CD4-positive, alpha-beta T cell (primary cell): ENCODE measurements around the gene SEC24B. TPM values are rescaled to one million over a fixed set of nuclear protein-coding genes. Genes with fewer than 3 reads are reported as not detected.
"Not testable (repeated sequence)": the region's sequence is repeated elsewhere in the genome, so short reads cannot be mapped to it uniquely, and the experiment has no call there.

Experiments
- ATAC-seq: fragments of 200-7000 bp; cut with Tn5 transposase; one replicate; pipeline ENCODE4 v1.10.0; 2022; ENCODE audit warnings: mild to moderate bottlenecking; ENCODE audit not compliant: poor library complexity
- CTCF ChIA-PET: fragments of 350-600 bp; sonication (Branson Sonifier 250); formaldehyde crosslinking; loops from one replicate; lab custom pipeline; 2021; ENCODE audit warnings: antibody characterized with exemption, inconsistent platforms; lab: Charles Lee
- POLR2A ChIA-PET: fragments of 350-600 bp; sonication (Branson Sonifier 250); formaldehyde crosslinking; loops from one replicate; lab custom pipeline; 2021; ENCODE audit warnings: antibody characterized with exemption, inconsistent platforms; lab: Charles Lee
- DNase-seq, 14 experiments: peaks; one replicate each; pipeline ENCODE4 v3.0.0-alpha.2; 2013 to 2020; ENCODE audit warnings: mixed read lengths in 2 of 14
- H3K27ac ChIP-seq, 2 donors: one replicate each; pipeline versions ENCODE4 v1.5.1 to v1.7.0; 2013; ENCODE audit warnings: low read length in 2 of 2, low read depth in 1 of 2, mild to moderate bottlenecking in 1 of 2
- H3K27me3 ChIP-seq, 2 experiments: 1 replicate in 1 of 2; 2 replicates in 1 of 2; pipeline versions ENCODE4 v1.6.1 to v1.7.0; 2013; ENCODE audit warnings: low read length in 2 of 2, control low read depth in 1 of 2, mild to moderate bottlenecking in 1 of 2, moderate library complexity in 1 of 2; ENCODE audit not compliant: insufficient read depth in 2 of 2, control insufficient read depth in 1 of 2
- H3K36me3 ChIP-seq: one replicate; pipeline ENCODE4 v1.6.1; 2013; ENCODE audit warnings: low read length, control low read depth; ENCODE audit not compliant: insufficient read depth
- H3K4me1 ChIP-seq: one replicate; pipeline ENCODE4 v1.6.1; 2013; ENCODE audit warnings: low read length, control low read depth; ENCODE audit not compliant: insufficient read depth
- H3K4me3 ChIP-seq: one replicate; pipeline ENCODE4 v1.5.1; 2013; ENCODE audit warnings: mild to moderate bottlenecking, low read length, moderate library complexity
- H3K9me3 ChIP-seq, 2 experiments: 1 replicate in 1 of 2; 2 replicates in 1 of 2; pipeline versions ENCODE4 v1.6.1 to v1.7.0; 2013; ENCODE audit warnings: low read length in 2 of 2, mild to moderate bottlenecking in 2 of 2, control low read depth in 1 of 2, moderate library complexity in 1 of 2; ENCODE audit not compliant: control insufficient read depth in 1 of 2, insufficient read depth in 1 of 2
- H3K27ac Mint-ChIP-seq: one replicate; pipeline ENCODE4 v1.8.0; 2020; ENCODE audit warnings: mixed read lengths
- H3K27me3 Mint-ChIP-seq: one replicate; pipeline ENCODE4 v1.8.0; 2021; ENCODE audit warnings: mixed read lengths
- H3K36me3 Mint-ChIP-seq: one replicate; pipeline ENCODE4 v1.8.0; 2021; ENCODE audit warnings: low read depth, mixed read lengths
- H3K4me1 Mint-ChIP-seq: one replicate; pipeline ENCODE4 v1.8.0; 2021; ENCODE audit warnings: low read depth, mixed read lengths
- H3K4me3 Mint-ChIP-seq: one replicate; pipeline ENCODE4 v1.8.0; 2020; ENCODE audit warnings: mild to moderate bottlenecking, mixed read lengths
- H3K9me3 Mint-ChIP-seq: one replicate; pipeline ENCODE4 v1.8.0; 2020; ENCODE audit warnings: mixed read lengths
- CTCF ChIP-seq: fragments of 200-600 bp; IDR thresholded peaks from one replicate; pipeline ENCODE4 v1.8.0; 2022; ENCODE audit warnings: antibody characterized with exemption, mild to moderate bottlenecking
- intact Hi-C, 2 experiments: fragments of 100-400 bp; cut with DNase I in 1 of 2; cut with micrococcal nuclease in 1 of 2; formaldehyde crosslinking; loops; one replicate each; pipeline versions ENCODE4 v1.15.1 to v1.9.0; 2023 to 2025; cut with DNase I, micrococcal nuclease
- total RNA-seq, 174 experiments: library from RNA in 2 of 174; stranded (reverse) in 2 of 174; gene quantifications; one replicate each; pipeline ENCODE4 v1.2.3 and lab custom pipeline; 2021 to 2026

SEC24B gene
- total RNA-seq, 2 experiments from 2014 or later: 41.5 to 45.9 TPM

DNA sequence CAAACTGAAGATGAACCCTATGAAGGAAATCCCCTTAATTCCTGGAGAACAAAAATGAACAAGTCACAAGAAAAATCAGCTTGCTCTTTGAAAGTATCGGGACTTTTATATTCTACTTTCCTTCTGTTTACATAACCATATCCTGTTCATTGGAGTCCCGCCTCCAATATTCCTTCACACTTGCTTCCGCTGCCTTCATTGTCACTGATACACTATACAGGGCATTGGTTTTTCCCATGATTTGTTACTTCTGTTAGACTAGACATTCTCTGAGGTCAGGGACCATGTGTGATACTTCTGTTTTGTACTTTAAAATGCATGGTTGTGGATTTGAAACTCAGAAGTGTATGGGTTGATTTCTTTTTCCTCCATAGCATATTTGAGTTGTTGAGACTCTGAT is 145.2 kb downstream of the SEC24B start:
- Mint-ChIP-seq H3K4me3 (no peak overlapping the region), H3K9me3 (peaks cover 3% of the 10 kb centered on the region), H3K27ac (peak overlapping the region; percentile 78), H3K4me1 (peaks cover 75% of the 10 kb centered on the region), H3K36me3 (peaks cover 74% of the 10 kb centered on the region), H3K27me3 (no peaks in the 10 kb centered on the region)
- no peak for ATAC-seq
- Histone ChIP-seq H3K9me3 (no peaks in the 10 kb centered on the region), H3K36me3 (peaks cover 11% of the 10 kb centered on the region), H3K4me3 (no peak overlapping the region), H3K27me3 (no peaks in the 10 kb centered on the region), H3K4me1 (peaks cover 18% of the 10 kb centered on the region), H3K27ac (no peak overlapping the region)
- DNase-seq: no peak
- CTCF ChIA-PET: no interaction called here
- POLR2A ChIA-PET: interaction anchor here (1.0 to 1.5 kb wide), 3 partner anchors 9 to 124 kb away, joined by 3 to 4 read pairs (median 3); no protein-coding TSS in a partner anchor
- TF ChIP-seq CTCF: no peak
- intact Hi-C loops: loop anchor here (5.0 to 10.0 kb wide), 3 partner anchors 54 to 913 kb away; no protein-coding TSS in a partner anchor

- H3K27me3 Mint-ChIP-seq, ATAC-seq, H3K9me3 Mint-ChIP-seq, DNase-seq, H3K4me3 ChIP-seq, H3K9me3 ChIP-seq, H3K4me1 ChIP-seq, H3K27ac ChIP-seq, H3K4me3 Mint-ChIP-seq, CTCF ChIA-PET, H3K27me3 ChIP-seq, H3K27ac Mint-ChIP-seq: not testable (repeated sequence)
- peaks cover 11% of the 10 kb centered on the region for H3K36me3 ChIP-seq
- Mint-ChIP-seq H3K36me3 (peaks cover 77% of the 10 kb centered on the region), H3K4me1 (peaks cover 76% of the 10 kb centered on the region)
- POLR2A ChIA-PET: interaction anchor here (1.5 kb wide), 1 partner anchor 69 kb away, joined by 3 read pairs; no protein-coding TSS in a partner anchor
- intact Hi-C loops: loop anchor here (5.0 to 10.0 kb wide), 3 partner anchors 55 to 912 kb away; no protein-coding TSS in a partner anchor
Measured at GRCh38 chr4:109579997-109580396, 146.4 kb downstream of the SEC24B start.

DNA sequence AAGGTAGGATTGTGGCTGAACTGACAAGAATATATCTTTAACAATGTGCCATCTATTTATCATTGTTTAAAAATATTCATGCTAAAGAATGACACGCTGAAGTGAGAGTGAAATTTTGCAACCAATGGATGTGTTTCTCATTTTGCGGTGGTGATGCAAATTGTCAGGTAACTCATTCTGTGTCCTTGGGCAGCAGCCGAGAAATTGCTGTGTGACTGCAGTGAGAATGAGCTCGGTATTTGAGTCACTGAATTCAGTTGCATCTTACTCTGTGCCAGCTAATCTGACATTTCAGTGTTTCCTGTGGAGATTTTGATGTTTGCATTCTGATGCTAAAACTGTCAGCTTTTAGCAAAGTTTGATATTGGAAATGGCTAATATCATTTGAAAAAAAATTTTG is 154.6 kb downstream of the SEC24B start:
- peaks cover 84% of the 10 kb centered on the region for H3K4me1 Mint-ChIP-seq
- Histone ChIP-seq H3K27me3 (no peaks in the 10 kb centered on the region), H3K27ac (no peak overlapping the region), H3K36me3 (no peaks in the 10 kb centered on the region), H3K9me3 (peaks cover 0 to 7% of the 10 kb centered on the region in 2 experiments), H3K4me1 (peaks cover 17% of the 10 kb centered on the region), H3K4me3 (no peak overlapping the region)
- H3K27me3 Mint-ChIP-seq: no peaks in the 10 kb centered on the region
- CTCF ChIA-PET: interaction anchor here (0.9 kb wide), 1 partner anchor 13 kb away, joined by 5 read pairs; no protein-coding TSS in a partner anchor
- peaks cover 38% of the 10 kb centered on the region for H3K36me3 Mint-ChIP-seq
- intact Hi-C loops: loop anchor here (2.0 to 5.0 kb wide), 3 partner anchors 23 to 61 kb away; no protein-coding TSS in a partner anchor
- peak; percentile 86 for ATAC-seq
- H3K4me3 Mint-ChIP-seq: peak overlapping the region; percentile 30
- POLR2A ChIA-PET: interaction anchor here (0.9 to 3.2 kb wide), 11 partner anchors 11 to 69 kb away, joined by 3 to 17 read pairs (median 3); partner anchors contain the start of gene MCUB
- H3K27ac Mint-ChIP-seq: peak overlapping the region; percentile 67
- peak in 10 of 14 experiments; percentile 5 to 62 (median 16) for DNase-seq
- TF ChIP-seq CTCF: no peak
- peaks cover 3% of the 10 kb centered on the region for H3K9me3 Mint-ChIP-seq
